HUDEP-2 (cell line): ENCODE measurements around the gene RAD51AP1.

Source experiments
- DNase-seq, 76 experiments: peaks; one replicate each; lab custom pipeline; 2025; ENCODE audit not compliant: unreplicated experiment in 76 of 76; lab: John Stamatoyannopoulos, UW

RAD51AP1 gene

GRCh38 chr12:4540638-4541037 lies 1.9 kb downstream of the RAD51AP1 start:
- peak in 2 of 76 experiments; percentile 0 to 5 for DNase-seq

GRCh38 chr12:4545195-4545594 lies 6.5 kb downstream of the RAD51AP1 start:
- DNase-seq = no peak

DNA sequence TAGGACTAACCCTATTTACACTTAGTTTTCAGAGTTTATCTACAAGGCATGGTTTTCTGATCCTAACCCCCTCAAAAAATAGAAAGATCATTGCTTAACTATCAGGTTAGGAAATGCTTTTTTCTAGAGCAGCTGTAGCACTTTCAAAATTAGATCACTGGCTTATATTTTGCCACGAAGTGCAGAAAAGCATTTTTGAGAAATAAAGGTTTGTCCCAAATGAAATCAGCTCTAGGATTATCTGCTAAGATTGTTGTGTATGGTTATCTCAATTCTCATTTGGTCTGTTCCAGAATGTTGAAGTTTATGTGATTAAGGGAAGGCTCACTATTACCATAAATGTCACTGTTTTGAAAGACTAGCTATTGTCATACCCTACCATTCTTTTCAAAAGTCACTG lies 13.5 kb downstream of the RAD51AP1 start:
- DNase-seq = no peak

DNA sequence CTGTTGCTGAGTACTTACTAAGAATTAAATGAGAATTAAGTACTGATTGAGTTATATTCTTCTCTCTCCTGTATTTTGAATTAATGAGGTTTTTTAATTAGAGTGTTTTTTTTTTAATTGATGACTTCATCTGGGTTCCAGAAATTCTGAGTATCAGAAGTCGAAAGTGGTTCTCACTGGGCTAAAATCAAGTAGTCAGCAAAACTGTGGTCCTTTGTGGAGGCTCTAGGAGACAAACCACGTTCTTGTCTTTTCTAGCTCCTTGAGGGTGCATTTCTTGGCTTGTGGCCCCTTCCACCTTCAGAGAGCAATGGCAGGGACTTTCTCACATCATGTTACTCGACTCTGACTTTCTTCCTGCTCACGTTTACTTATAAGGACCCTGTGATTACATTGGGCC lies 15.3 kb downstream of the RAD51AP1 start:
- no peak for DNase-seq

- no peak for DNase-seq
Measured at GRCh38 chr12:4555804-4556203, 17.1 kb downstream of the RAD51AP1 start.

- no peak for DNase-seq
Measured at GRCh38 chr12:4556735-4557530, 18.2 kb downstream of the RAD51AP1 start.

GRCh38 chr12:4557586-4557985 lies 18.9 kb downstream of the RAD51AP1 start:
- no peak for DNase-seq

DNA sequence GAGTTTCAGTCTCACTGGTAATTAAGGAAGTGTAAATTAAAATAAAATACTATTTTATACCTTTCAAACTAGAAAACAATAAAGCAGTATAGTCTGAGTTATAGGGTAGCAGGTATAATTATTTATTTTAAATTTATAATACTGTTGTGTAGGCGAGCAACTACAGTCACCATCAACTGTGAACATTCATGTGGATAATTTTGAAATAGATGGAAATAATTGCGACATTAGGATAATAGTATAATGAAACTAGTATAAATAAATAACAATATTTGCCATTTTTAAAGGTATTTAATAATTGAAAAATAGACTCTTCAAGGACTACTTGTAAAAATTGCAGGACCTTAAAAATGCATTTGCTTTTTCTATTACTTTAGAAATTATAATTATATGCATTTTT lies 19.5 kb downstream of the RAD51AP1 start:
- DNase-seq = no peak

GRCh38 chr12:4562034-4562657 lies 23.5 kb downstream of the RAD51AP1 start, which contains the start of gene DYRK4:
Gene DYRK4, plus strand, starts transcription at chr12:4562208. Its CDS starts 38 bp downstream, at chr12:4562246.
- DNase-seq = peak in 33 of 76 experiments; percentile 1 to 55 (median 25)

GRCh38 chr12:4563336-4563735 lies 24.6 kb downstream of the RAD51AP1 start:
- no peak for DNase-seq

DNA sequence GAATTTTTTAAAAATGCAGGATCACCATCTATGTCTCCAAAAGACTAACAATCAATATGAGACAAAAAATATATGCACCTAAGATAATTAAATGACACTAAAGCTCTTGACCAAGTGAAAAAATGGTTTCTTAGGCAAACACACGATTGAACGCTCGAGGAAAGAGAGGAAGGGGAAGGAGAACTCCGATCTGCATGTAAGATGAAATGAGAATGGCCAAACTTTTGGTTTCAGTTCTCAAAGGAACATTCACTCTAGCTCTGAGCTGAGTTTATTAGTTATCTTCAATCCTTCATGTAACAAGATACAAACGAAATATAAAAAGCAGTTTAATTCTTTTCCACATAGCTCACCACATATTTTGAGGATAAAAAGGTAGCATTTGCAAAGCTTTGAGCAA lies 26.1 kb downstream of the RAD51AP1 start:
- no peak for DNase-seq

DNA sequence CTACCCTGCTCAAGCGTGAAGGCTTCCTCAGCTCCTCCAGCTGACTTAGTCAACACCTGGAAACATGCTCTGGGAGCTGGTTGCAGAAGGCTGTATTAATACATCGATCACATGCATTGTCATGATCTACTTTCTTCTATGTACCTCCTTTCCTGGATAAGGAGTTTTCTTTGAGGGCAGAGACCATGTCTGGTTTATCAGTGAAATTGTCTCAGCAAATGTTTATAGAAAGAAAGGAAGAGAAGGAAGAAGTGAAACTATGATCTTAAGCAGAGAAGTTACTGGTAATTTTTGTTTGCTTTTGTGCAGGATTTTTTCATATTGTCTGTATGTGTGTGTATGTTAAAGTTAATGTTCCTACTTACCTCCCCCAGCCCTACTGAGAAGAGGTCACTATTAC lies 27.8 kb downstream of the RAD51AP1 start:
- no peak for DNase-seq

- no peak for DNase-seq
Measured at GRCh38 chr12:4567073-4567881, 28.6 kb downstream of the RAD51AP1 start.

DNA sequence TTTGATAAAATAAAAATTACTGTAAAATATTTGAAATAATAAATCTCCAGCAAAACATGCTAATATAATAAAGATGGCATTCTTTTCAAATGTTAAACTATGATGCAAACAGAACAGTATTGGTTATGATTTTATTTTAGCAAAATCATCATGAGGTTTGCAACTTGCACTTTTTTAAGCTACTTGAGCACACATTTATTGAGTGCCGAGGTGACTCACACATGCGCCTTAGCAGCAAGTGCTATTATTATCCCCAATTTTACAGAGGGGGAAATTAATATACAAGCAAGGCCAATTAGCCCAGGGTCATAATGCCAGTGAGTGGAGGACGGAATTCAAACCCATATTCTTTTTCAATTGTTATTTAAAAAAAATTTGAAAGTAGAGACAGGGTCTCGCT lies 30.6 kb downstream of the RAD51AP1 start:
- no peak for DNase-seq

GRCh38 chr12:4572680-4573079 lies 34.0 kb downstream of the RAD51AP1 start:
- peak in 1 of 76 experiments; percentile 2 for DNase-seq

DNA sequence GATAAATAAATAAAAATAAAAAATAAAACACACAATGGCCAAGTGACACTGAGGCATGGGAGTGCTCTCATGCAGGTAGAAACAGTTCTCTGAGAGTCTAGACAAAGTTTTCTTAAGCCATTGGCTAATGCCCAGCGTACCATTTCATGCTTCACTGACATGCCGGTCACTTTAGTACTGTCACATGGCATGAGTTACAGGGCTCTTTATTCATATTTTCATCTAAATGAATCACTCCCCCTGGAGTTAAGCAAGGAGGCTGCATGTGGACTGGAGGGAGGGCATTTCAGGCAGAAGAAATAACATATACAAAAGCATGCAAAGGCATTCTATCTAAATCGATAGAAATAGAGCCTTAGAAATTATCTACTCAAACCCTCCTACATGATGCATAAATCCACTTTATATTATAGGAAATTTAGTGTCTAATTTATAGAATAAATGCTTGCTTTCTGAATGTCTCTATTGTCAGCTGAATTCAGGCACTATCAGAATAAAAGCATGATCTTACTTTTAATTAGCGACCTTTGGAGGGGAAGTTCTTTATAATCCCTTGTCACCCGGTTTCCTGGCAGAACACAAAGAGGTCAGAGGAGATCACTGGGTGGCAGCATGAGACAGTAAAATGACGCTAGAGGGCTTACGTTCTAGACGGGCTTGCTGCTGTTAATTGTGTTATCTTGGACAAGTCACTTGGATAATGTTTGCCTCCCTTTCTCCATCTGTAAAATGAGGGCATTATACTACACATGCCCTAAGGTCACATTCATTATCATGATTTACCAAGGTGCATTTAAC lies 40.8 kb downstream of the RAD51AP1 start:
- peak in 17 of 76 experiments; percentile 2 to 37 (median 15) for DNase-seq

- no peak for DNase-seq
Measured at GRCh38 chr12:4580281-4580688, 41.6 kb downstream of the RAD51AP1 start.

DNA sequence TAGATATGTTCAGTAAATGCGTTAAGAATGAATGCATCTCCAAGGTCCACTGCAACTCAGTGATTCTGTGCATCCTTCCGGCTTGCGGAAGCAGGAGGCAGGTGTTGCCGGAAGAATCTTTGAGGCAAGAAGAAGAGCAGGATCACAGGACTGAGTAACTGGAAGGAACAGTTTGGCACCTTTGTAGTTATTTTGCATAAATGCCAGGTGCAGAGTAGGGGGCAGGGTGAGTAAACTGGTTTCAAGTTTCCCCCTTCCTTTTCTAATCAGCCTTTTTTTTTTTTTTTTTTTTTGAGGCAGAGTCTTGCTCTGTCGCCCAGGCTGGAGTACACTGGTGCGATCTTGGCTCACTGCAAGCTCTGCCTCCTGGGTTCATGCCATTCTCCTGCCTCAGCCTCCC lies 45.6 kb downstream of the RAD51AP1 start:
- DNase-seq = no peak

DNA sequence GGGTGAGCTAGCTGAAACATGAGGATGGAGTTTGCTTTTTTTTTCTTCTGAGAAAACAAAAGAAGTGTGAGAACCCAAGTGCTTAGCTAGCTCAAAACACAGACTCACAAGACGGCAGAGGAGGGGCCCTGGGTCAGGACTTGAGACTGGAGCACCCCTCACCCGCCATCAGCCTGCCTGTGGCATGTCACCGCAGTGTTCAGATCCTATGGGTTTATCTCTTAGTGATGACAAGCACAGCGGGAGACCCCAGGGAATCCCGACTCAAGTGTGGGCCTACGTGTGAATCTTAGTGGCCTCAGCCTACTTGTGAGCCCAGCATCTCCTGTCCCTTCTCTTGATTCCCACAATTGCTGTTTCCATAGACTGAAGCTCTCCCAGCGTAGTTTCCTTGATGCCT lies 46.2 kb downstream of the RAD51AP1 start:
- no peak for DNase-seq

DNA sequence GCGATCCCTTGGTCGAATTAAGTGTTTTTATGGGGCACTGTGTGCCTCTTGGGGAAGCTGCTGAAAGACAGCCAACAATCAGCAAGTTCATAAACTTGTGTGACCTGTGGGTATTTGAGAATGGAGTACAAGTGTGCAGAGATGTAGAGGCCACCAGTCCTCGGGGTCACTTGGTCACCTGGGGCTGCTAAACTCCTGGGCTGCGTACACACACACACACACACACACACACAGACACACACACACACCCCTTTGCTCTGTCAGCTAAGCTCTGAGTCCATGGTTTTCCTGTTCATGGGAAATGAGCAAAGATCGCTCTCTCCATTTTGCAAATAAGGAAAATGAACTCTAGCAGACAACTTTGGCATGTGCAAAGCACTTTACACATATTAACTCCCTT lies 47.8 kb downstream of the RAD51AP1 start:
- DNase-seq = no peak

DNA sequence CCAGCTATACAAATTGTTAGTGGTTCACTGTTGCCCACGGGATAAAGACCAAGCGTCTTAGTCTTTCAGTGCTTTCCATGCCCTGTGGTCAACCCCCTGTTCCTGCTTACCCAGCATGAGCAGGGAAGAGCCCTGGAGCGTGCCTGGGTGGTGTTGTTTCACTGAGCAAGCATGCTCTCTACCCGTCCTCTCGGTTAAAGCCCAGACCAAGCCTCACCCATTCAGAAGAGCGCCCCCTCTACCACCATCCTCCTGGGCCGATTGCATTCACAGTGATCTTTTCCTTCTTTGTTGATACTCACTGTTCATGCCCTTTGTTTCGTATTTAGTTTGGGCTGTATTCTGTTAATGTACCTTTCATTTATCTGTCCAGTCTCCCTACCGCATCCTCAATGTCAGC lies 48.4 kb downstream of the RAD51AP1 start:
- no peak for DNase-seq
